Osteoblast (primary cell): ENCODE data around the gene FGB. TPM values are rescaled to one million over a fixed set of nuclear protein-coding genes. Genes with fewer than 3 reads are reported as not detected.

Experiments
- DNase-seq: peaks from one replicate; pipeline ENCODE4 v3.0.0; 2011; ENCODE audit warnings: low spot score, mixed read lengths; ENCODE audit not compliant: insufficient read length; ENCODE audit errors: missing footprints
- H2AFZ ChIP-seq: 2 replicates; pipeline ENCODE4 v1.6.0; 2011; ENCODE audit warnings: mild to moderate bottlenecking, low read length
- H3K27ac ChIP-seq: 2 replicates; pipeline ENCODE4 v1.5.1; 2011; ENCODE audit warnings: mild to moderate bottlenecking, low read depth, low read length, moderate library complexity
- H3K27me3 ChIP-seq: 2 replicates; pipeline ENCODE4 v1.6.0; 2012; ENCODE audit warnings: mild to moderate bottlenecking, control low read depth, inconsistent platforms, low read length, moderate library complexity; ENCODE audit not compliant: insufficient read depth
- H3K36me3 ChIP-seq: 2 replicates; pipeline ENCODE4 v1.5.1; 2011; ENCODE audit warnings: mild to moderate bottlenecking, low read length, control low read depth, moderate library complexity; ENCODE audit not compliant: insufficient read depth
- H3K4me1 ChIP-seq: 2 replicates; pipeline ENCODE4 v1.5.1; 2011; ENCODE audit warnings: mild to moderate bottlenecking, low read length, control low read depth, moderate library complexity; ENCODE audit not compliant: insufficient read depth
- H3K4me2 ChIP-seq: 2 replicates; pipeline ENCODE4 v1.6.0; 2011; ENCODE audit warnings: mild to moderate bottlenecking, low read length; ENCODE audit not compliant: insufficient read depth
- H3K4me3 ChIP-seq: fragments of 200-600 bp; sonication (generic); 3 replicates; pipeline ENCODE4 v1.5.1; 2012; ENCODE audit warnings: mild to moderate bottlenecking, low read length, inconsistent platforms; ENCODE audit not compliant: insufficient read depth
- H3K79me2 ChIP-seq: 2 replicates; pipeline ENCODE4 v1.6.0; 2012; ENCODE audit warnings: mild to moderate bottlenecking, low read length, control low read depth, inconsistent platforms; ENCODE audit not compliant: insufficient read depth
- H3K9me3 ChIP-seq: 2 replicates; pipeline ENCODE4 v1.5.1; 2011; ENCODE audit warnings: low read depth, low read length, control low read depth
- H4K20me1 ChIP-seq: 2 replicates; pipeline ENCODE4 v1.6.0; 2012; ENCODE audit warnings: mild to moderate bottlenecking, low read length, control low read depth; ENCODE audit not compliant: insufficient read depth
- total RNA-seq: library from RNA; depleted of rRNA; stranded (reverse); fragments of >200 nt; gene quantifications from 2 replicates; pipeline ENCODE4 v1.2.3, GENCODE V29; 2012
- TF ChIP-seq, protein P1 (sequence below): IDR thresholded peaks from 2 replicates; pipeline ENCODE4 v1.5.1; 2011; ENCODE audit warnings: mild to moderate bottlenecking, low read depth, low read length, moderate library complexity; ENCODE audit errors: extremely low read depth

Gene FGB
- total RNA-seq, 1 donor, result not detected

DNA sequence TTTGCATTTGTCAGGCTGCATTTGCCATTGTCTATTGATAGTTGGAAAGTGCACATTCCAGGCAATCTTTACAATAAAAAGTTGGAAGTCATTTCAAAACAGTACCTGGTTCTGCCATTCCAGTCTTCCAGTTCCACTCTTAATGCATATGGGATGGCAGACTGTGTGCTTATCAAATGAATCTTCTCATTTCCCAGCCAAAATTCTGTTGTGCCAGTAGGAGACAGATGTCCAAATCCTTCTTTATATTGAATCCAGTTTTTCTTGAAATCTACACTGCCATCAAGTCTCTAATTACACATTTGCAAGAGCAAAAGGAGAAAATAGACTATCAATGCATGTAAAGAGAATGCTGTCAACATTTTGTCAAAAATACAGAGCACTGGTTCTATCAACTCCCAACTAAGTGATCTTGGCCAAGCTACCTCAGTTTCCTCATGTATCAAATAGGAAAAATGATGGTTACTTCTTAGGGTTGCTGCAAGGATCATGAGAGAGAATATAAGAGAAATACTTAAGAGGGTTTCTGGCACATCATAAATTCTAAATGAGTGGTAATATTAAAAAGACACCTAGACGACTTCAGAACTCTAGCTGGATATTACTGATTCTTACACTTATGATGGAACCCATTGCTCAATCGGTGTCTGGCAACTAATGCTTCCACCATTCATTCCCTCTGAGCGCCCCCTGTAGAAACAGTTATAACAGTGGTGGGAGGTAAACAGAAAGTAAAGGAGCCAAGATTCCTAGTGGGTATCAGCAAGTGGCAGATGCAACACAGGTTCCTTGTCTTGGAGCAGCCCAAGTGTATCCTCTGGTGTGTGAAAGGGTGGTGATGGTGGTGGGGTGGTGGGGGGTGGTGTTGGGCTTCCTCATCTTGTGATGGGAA lies 45.8 kb downstream of the FGB start:
- Histone ChIP-seq H3K79me2 (no peaks in the 10 kb centered on the region), H3K4me2 (no peak overlapping the region), H3K4me3 (no peak overlapping the region), H3K27ac (no peak overlapping the region), H3K4me1 (no peaks in the 10 kb centered on the region), H4K20me1 (no peaks in the 10 kb centered on the region), H3K9me3 (no peaks in the 10 kb centered on the region), H3K27me3 (peaks cover 5% of the 10 kb centered on the region), H2AFZ (no peak overlapping the region), H3K36me3 (no peaks in the 10 kb centered on the region)
- DNase-seq, result no peak
- TF ChIP-seq, protein P1, sequence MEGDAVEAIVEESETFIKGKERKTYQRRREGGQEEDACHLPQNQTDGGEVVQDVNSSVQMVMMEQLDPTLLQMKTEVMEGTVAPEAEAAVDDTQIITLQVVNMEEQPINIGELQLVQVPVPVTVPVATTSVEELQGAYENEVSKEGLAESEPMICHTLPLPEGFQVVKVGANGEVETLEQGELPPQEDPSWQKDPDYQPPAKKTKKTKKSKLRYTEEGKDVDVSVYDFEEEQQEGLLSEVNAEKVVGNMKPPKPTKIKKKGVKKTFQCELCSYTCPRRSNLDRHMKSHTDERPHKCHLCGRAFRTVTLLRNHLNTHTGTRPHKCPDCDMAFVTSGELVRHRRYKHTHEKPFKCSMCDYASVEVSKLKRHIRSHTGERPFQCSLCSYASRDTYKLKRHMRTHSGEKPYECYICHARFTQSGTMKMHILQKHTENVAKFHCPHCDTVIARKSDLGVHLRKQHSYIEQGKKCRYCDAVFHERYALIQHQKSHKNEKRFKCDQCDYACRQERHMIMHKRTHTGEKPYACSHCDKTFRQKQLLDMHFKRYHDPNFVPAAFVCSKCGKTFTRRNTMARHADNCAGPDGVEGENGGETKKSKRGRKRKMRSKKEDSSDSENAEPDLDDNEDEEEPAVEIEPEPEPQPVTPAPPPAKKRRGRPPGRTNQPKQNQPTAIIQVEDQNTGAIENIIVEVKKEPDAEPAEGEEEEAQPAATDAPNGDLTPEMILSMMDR, result no peak

DNA sequence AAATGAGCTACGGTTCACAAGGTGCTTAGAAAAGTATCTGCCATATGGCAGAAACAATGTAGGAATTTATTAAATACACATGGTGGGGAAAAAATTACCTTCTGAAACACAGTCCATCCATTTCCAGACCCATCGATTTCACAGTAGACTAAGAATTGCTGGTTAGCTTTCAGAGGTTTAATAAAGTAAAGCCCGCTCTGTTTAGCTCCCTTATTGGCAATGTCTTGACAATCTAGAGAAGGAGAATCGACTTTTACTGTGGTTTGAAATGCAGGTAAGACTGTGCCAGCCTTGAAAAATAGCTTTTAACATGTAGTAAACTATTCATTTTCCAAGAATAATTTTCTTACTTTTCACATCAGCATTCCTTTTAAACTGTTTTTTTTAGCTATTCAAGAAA lies 46.7 kb downstream of the FGB start:
- peaks cover 5% of the 10 kb centered on the region for H3K27me3 ChIP-seq
- H3K4me1 ChIP-seq, result no peaks in the 10 kb centered on the region
- H3K79me2 ChIP-seq, result no peaks in the 10 kb centered on the region
- no peak overlapping the region for H3K27ac ChIP-seq
- no peak overlapping the region for H3K4me3 ChIP-seq
- no peak overlapping the region for H2AFZ ChIP-seq
- H3K9me3 ChIP-seq, result no peaks in the 10 kb centered on the region
- TF ChIP-seq, protein P1, result no peak
- H3K36me3 ChIP-seq, result no peaks in the 10 kb centered on the region
- no peak for DNase-seq
- H3K4me2 ChIP-seq, result no peak overlapping the region
- H4K20me1 ChIP-seq, result no peaks in the 10 kb centered on the region

DNA sequence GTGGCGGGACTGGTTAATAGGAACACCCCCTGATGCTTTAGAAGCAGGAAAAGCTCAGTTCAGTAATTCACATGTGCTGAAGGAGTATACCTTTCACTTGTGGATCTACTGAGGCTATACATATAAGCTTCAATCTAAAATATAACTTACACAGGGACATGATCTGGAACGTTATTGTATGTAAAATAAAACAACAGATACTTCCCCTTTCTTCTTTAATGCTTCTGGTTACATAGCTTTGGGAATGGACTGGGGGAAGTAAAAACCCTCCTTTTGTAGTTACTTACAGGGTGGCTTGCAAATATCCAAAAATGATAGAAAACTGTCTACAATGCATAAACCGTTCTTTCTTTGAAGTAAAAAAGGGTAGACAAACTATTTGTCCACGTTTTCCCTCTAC lies 47.8 kb downstream of the FGB start:
- H3K4me1 ChIP-seq, result no peaks in the 10 kb centered on the region
- no peak overlapping the region for H2AFZ ChIP-seq
- no peaks in the 10 kb centered on the region for H3K9me3 ChIP-seq
- peaks cover 5% of the 10 kb centered on the region for H3K27me3 ChIP-seq
- no peak overlapping the region for H3K4me3 ChIP-seq
- no peaks in the 10 kb centered on the region for H3K36me3 ChIP-seq
- no peak overlapping the region for H3K27ac ChIP-seq
- H4K20me1 ChIP-seq, result no peaks in the 10 kb centered on the region
- TF ChIP-seq, protein P1, result no peak
- H3K4me2 ChIP-seq, result no peak overlapping the region
- DNase-seq, result no peak
- H3K79me2 ChIP-seq, result no peaks in the 10 kb centered on the region

DNA sequence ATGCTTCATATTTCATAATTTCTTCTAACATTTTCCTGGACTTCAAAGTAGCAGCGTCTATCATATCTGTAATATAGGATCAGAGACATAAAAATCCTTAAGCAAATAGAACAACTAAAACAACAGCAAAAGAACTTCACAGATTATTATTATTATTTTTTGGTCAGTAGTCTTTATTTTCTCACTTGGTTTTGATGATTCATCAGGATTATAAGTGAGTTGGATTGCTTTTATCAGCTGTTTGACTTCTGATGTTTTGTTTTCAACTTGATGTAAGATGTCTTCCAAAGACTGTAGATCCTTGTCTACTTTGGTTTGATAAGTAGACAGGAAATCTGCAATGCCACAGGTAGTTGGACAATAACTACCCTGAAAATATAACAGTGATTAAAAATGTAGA lies 49.0 kb downstream of the FGB start:
- Histone ChIP-seq H3K27ac (no peak overlapping the region), H3K27me3 (peaks cover 2% of the 10 kb centered on the region), H3K79me2 (no peaks in the 10 kb centered on the region), H3K36me3 (no peaks in the 10 kb centered on the region), H3K4me2 (no peak overlapping the region), H2AFZ (no peak overlapping the region), H3K4me3 (no peak overlapping the region), H3K9me3 (no peaks in the 10 kb centered on the region), H4K20me1 (no peaks in the 10 kb centered on the region), H3K4me1 (no peaks in the 10 kb centered on the region)
- TF ChIP-seq, protein P1, result no peak
- no peak for DNase-seq
